Calu3 (cell line): ENCODE results near the gene IQCK. TPM values are rescaled to one million over a fixed set of nuclear protein-coding genes. Genes with fewer than 3 reads are reported as not detected.

Source experiments
- Bru-seq: library from RNA; stranded (reverse); fragments of 400-500 nt; gene quantifications from one replicate; lab custom pipeline; 2021; lab: Mats Ljungman, UMichigan
- BruChase-seq, 2 experiments: library from RNA; stranded (reverse); fragments of 400-500 nt; gene quantifications; one replicate each; lab custom pipeline; 2021; lab: Mats Ljungman, UMichigan
- BruUV-seq: library from RNA; stranded (reverse); fragments of 400-500 nt; replicated peaks from 2 replicates; lab custom pipeline; 2021; lab: Mats Ljungman, UMichigan
- CTCF ChIA-PET: fragments of 300-600 bp; sonication (Branson Sonifier 250); formaldehyde crosslinking; loops from one replicate; lab custom pipeline; 2022; ENCODE audit warnings: antibody characterized with exemption; lab: Charles Lee
- DNase-seq: peaks from one replicate; pipeline ENCODE4 v3.0.0; 2022
- H3K27ac Mint-ChIP-seq: one replicate; pipeline ENCODE4 v1.8.0; 2022; ENCODE audit warnings: mixed read lengths; ENCODE audit not compliant: unreplicated experiment
- H3K27me3 Mint-ChIP-seq: one replicate; pipeline ENCODE4 v1.8.0; 2022; ENCODE audit warnings: mixed read lengths; ENCODE audit not compliant: unreplicated experiment
- H3K36me3 Mint-ChIP-seq: one replicate; pipeline ENCODE4 v1.8.0; 2022; ENCODE audit warnings: mild to moderate bottlenecking, moderate library complexity, mixed read lengths; ENCODE audit not compliant: insufficient read depth, unreplicated experiment
- H3K4me1 Mint-ChIP-seq: one replicate; pipeline ENCODE4 v1.8.0; 2022; ENCODE audit warnings: mild to moderate bottlenecking, low read depth, mixed read lengths; ENCODE audit not compliant: unreplicated experiment
- H3K4me3 Mint-ChIP-seq: one replicate; pipeline ENCODE4 v1.8.0; 2022; ENCODE audit warnings: mild to moderate bottlenecking, low read depth, moderate library complexity, mixed read lengths; ENCODE audit not compliant: unreplicated experiment
- H3K9me3 Mint-ChIP-seq: one replicate; pipeline ENCODE4 v1.8.0; 2022; ENCODE audit warnings: low read depth, mixed read lengths; ENCODE audit not compliant: unreplicated experiment
- CTCF ChIP-seq: fragments of 200-600 bp; IDR thresholded peaks from one replicate; pipeline ENCODE4 v1.8.0; 2022; ENCODE audit warnings: antibody characterized with exemption; ENCODE audit not compliant: unreplicated experiment
- intact Hi-C: fragments of 100-400 bp; cut with micrococcal nuclease; formaldehyde crosslinking; loops from one replicate; pipeline ENCODE4 v1.10.0; 2022; ENCODE audit not compliant: unreplicated experiment
- long read RNA-seq: library from polyadenylated mRNA; stranded (forward); transcript quantifications from one replicate; pipeline ENCODE4 v2.0.0, GENCODE V29; 2022
- total RNA-seq: library from RNA; stranded (reverse); gene quantifications from 2 replicates; pipeline ENCODE4 v1.2.3, GENCODE V29; 2022

The IQCK gene
- 42.5 and 43.2 TPM in 2 replicates for total RNA-seq
- Bru-seq, nascent RNA, result percentile 82 among the genes with signal in this experiment
- percentile 68 among the genes with signal in this experiment for BruChase-seq, experiment 1, labeled RNA remaining after a 6-hour chase
- BruChase-seq, experiment 2, labeled RNA remaining after a 2-hour chase, result percentile 62 among the genes with signal in this experiment
- long read RNA-seq, partial matches to known transcripts, result 25 of 53 reads
- long read RNA-seq, other reads (novel, unspliced or antisense), result 22 of 53 reads

- Mint-ChIP-seq H3K27ac (peak within 1 kb of the TSS; percentile 89), H3K27me3 (no peaks in the 10 kb centered on the region)
- CTCF ChIA-PET, result interaction anchor here (0.6 to 2.2 kb wide), 6 partner anchors 29 to 119 kb away, joined by 3 to 5 read pairs (median 4); no protein-coding TSS in a partner anchor
Observed at GRCh38 chr16:19717741-19718623, at the start of gene IQCK, which contains the start of gene KNOP1. TSS of gene IQCK (plus strand) at chr16:19718271. CDS start at chr16:19718307, 36 bp downstream. TSS of gene KNOP1 (minus strand) at chr16:19718227. CDS start at chr16:19715035, 3,192 bp downstream.

GRCh38 chr16:19672378-19672777, 45.7 kb upstream of the IQCK start:
- no peak for TF ChIP-seq CTCF
- CTCF ChIA-PET, result no interaction called here
- Mint-ChIP-seq H3K36me3 (no peaks in the 10 kb centered on the region), H3K27ac (no peak overlapping the region), H3K4me3 (no peak overlapping the region), H3K4me1 (no peaks in the 10 kb centered on the region), H3K9me3 (no peaks in the 10 kb centered on the region), H3K27me3 (no peaks in the 10 kb centered on the region)
- no TSS peak for BruUV-seq
- no peak for DNase-seq
- intact Hi-C loops, result no loop called here

More at GRCh38 chr16:19717741-19718623, at the start of gene IQCK, which contains the start of gene KNOP1:
- Mint-ChIP-seq H3K36me3 (peaks cover 78% of the 10 kb centered on the region), H3K4me3 (peak within 1 kb of the TSS; percentile 94), H3K9me3 (no peaks in the 10 kb centered on the region), H3K4me1 (peaks cover 56% of the 10 kb centered on the region)
- BruUV-seq, result no TSS peak
- no peak for TF ChIP-seq CTCF
- DNase-seq, result peak; percentile 93
- intact Hi-C loops, result loop anchor here (1.0 to 5.0 kb wide), 4 partner anchors 17 to 165 kb away; no protein-coding TSS in a partner anchor

- Mint-ChIP-seq H3K27ac (no peak overlapping the region), H3K9me3 (no peaks in the 10 kb centered on the region), H3K4me3 (no peak overlapping the region), H3K4me1 (no peaks in the 10 kb centered on the region), H3K36me3 (no peaks in the 10 kb centered on the region), H3K27me3 (no peaks in the 10 kb centered on the region)
- TF ChIP-seq CTCF, result no peak
- intact Hi-C loops, result no loop called here
- no peak for DNase-seq
- CTCF ChIA-PET, result interaction anchor here (0.7 kb wide), 1 partner anchor 1838 kb away, joined by 12 read pairs; no protein-coding TSS in a partner anchor
- no TSS peak for BruUV-seq
Observed at GRCh38 chr16:19674485-19674884, 43.6 kb upstream of the IQCK start.

- DNase-seq, result no peak
- no TSS peak for BruUV-seq
- no peak for TF ChIP-seq CTCF
- CTCF ChIA-PET, result interaction anchor here (0.5 to 1.0 kb wide), 3 partner anchors 12 to 249 kb away, joined by 3 to 5 read pairs (median 3); no protein-coding TSS in a partner anchor
- peaks cover 13% of the 10 kb centered on the region for H3K4me1 Mint-ChIP-seq
- intact Hi-C loops, result no loop called here
- no peak overlapping the region for H3K4me3 Mint-ChIP-seq
- no peaks in the 10 kb centered on the region for H3K27me3 Mint-ChIP-seq
- H3K9me3 Mint-ChIP-seq, result no peaks in the 10 kb centered on the region
- H3K36me3 Mint-ChIP-seq, result peaks cover 7% of the 10 kb centered on the region
- H3K27ac Mint-ChIP-seq, result peak overlapping the region; percentile 58
Observed at GRCh38 chr16:19677402-19677801, 40.7 kb upstream of the IQCK start.
